SJSA1 (cell line): ENCODE data around the gene ASPRV1. TPM values are rescaled to one million over a fixed set of nuclear protein-coding genes. Genes with fewer than 3 reads are reported as not detected.
A peak's percentile ranks its signal among the peaks of the same experiment; 100 is the strongest.

Source experiments
- DNase-seq, 2 experiments: peaks; one replicate each; pipeline ENCODE4 v3.0.0-alpha.2; 2015 to 2020; ENCODE audit warnings: low spot score in 2 of 2, low read depth in 1 of 2
- H3K27ac ChIP-seq: fragments of 250-450 bp; sonication (Bioruptor Pico); 2 replicates; pipeline ENCODE4 v1.5.1; 2020; ENCODE audit warnings: mild to moderate bottlenecking, moderate library complexity
- H3K27me3 ChIP-seq: fragments of 250-450 bp; sonication (Bioruptor Pico); replicated peaks from 2 replicates; pipeline ENCODE4 v1.5.1; 2020; ENCODE audit warnings: mild to moderate bottlenecking, moderate library complexity
- H3K36me3 ChIP-seq: fragments of 250-450 bp; sonication (Bioruptor Pico); 2 replicates; pipeline ENCODE4 v1.5.1; 2020; ENCODE audit warnings: mild to moderate bottlenecking
- H3K4me1 ChIP-seq: fragments of 250-450 bp; sonication (Bioruptor Pico); replicated peaks from 2 replicates; pipeline ENCODE4 v1.6.1; 2021; ENCODE audit warnings: mild to moderate bottlenecking
- H3K4me3 ChIP-seq: fragments of 250-450 bp; sonication (Bioruptor Pico); 2 replicates; pipeline ENCODE4 v1.5.1; 2020; ENCODE audit warnings: mild to moderate bottlenecking
- H3K9me3 ChIP-seq: fragments of 250-450 bp; sonication (Bioruptor Pico); replicated peaks from 2 replicates; pipeline ENCODE4 v1.5.1; 2020; ENCODE audit warnings: mild to moderate bottlenecking
- total RNA-seq: library from RNA; depleted of rRNA; stranded (reverse); fragments of >200 nt; shearing (Covaris generic); gene quantifications from 2 replicates; pipeline ENCODE4 v1.2.3, GENCODE V29; 2014; rRNA removed

ASPRV1 gene
- total RNA-seq, 1 experiment from 2014 or later: 0.08 TPM

DNA sequence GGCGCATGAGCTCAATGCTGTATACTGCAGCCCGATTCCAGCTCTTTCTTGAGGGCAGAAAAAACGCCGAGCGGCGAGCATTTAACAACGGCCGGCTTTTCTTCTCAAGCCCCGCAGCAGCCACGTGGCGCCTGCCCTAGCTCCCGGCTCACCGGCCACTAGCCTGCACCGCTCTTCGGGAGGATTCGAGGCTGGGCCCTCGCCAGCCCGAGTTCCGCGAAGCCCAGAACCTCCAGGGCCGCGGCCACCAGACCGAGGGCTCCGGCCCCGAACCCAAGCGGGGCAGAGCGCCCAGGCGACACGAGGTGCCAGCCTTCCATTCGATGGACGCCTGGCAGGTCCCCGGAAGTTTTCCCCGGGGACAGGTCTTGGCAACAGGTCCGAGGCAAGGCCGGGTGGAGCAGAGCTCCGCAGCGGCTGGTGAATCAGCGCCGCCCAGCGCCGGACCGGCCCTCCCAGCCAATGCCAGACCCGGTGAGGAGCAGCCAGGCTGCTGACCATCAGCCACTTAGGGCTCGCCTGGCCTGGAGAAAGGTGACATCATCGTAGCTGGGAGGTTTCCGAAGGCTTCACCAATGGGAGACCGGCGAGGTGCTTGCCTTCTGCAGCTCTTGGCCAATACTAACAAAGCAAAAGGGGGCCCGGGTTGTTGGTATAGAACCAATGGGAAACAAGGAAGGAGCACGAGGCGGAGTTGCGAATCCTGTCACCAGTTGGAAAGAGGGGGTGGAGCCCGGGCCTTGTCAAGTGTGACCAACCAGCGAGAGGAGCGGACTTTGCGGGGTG is 47.1 kb downstream of the ASPRV1 start:
- peaks cover 6% of the 10 kb centered on the region; the same call in 1 of the 2 replicates for H3K36me3 ChIP-seq
- H3K4me1 ChIP-seq: peaks cover 16% of the 10 kb centered on the region
- H3K9me3 ChIP-seq: no peaks in the 10 kb centered on the region
- DNase-seq: peak; percentile 100
- H3K27me3 ChIP-seq: no peaks in the 10 kb centered on the region
- peak overlapping the region; percentile 68 for H3K27ac ChIP-seq
- peak overlapping the region; percentile 68 for H3K4me3 ChIP-seq

DNA sequence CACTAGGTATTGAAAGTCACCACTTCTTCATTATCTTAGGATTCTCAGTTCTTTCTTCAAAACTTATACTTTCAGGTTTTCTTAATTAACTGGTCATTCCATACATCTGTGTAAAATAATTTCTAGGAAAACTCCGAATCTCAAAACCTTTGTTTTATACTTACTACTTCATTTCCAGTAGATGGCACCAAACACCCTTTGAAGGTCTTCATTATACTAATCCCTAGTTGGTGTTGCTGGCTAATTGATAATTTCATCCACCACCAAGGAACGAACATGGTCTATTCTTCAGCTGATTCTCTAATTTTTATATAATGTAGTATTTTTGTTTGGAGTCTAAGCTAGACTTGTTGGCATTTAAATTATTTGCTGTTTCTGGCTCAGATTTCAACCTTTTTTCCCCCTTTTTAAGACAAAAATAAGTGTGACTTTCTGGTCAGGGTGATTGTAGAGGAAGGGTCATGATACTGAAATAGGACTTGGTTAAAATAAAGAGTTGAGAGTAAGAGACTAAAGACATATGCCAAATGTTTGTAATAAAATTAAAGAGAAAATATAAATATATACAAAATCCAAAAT is 49.4 kb downstream of the ASPRV1 start:
- H3K27me3 ChIP-seq: no peaks in the 10 kb centered on the region
- no peak overlapping the region for H3K27ac ChIP-seq
- no peaks in the 10 kb centered on the region for H3K9me3 ChIP-seq
- DNase-seq: peak in 1 of 2 experiments; percentile 39
- peaks cover 8% of the 10 kb centered on the region for H3K4me1 ChIP-seq
- no peak overlapping the region for H3K4me3 ChIP-seq
- H3K36me3 ChIP-seq: peaks cover 23% of the 10 kb centered on the region

Other genes starting within 250 kb of the ASPRV1 start
- gene ANXA4, start 219.5 kb downstream of the ASPRV1 start, total RNA-seq: 9.6 and 18.2 TPM in 2 replicates
- 12.4 and 20.1 TPM in 2 replicates for gene GMCL1, start 132.0 kb downstream of the ASPRV1 start, total RNA-seq
- gene SNRNP27, start 67.7 kb downstream of the ASPRV1 start, total RNA-seq: 130 and 195 TPM in 2 replicates
- gene MXD1, start 46.5 kb downstream of the ASPRV1 start, total RNA-seq: 3.1 and 4.0 TPM in 2 replicates
- 17.7 and 25.2 TPM in 2 replicates for gene PCBP1, start 125.8 kb upstream of the ASPRV1 start, total RNA-seq
- 12.7 and 13.7 TPM in 2 replicates for gene C2orf42, start 229.4 kb upstream of the ASPRV1 start, total RNA-seq